RWPE1 (cell line): ENCODE measurements around the gene BLVRA.
"Not testable (repeated sequence)": the region's sequence is repeated elsewhere in the genome, so short reads cannot be mapped to it uniquely, and the experiment has no call there.

Experiments
- CTCF ChIA-PET: fragments of 350-600 bp; sonication (Branson Sonifier 250); formaldehyde crosslinking; extraction: SDS; loops from one replicate; lab custom pipeline; 2021; lab: Yijun Ruan, JAX
- POLR2A ChIA-PET: fragments of 400-600 bp; formaldehyde crosslinking; extraction: SDS; loops from one replicate; lab custom pipeline; 2020; ENCODE audit warnings: antibody characterized with exemption; ENCODE audit not compliant: low non-redundant PET; lab: Yijun Ruan, JAX
- DNase-seq: peaks from one replicate; pipeline ENCODE4 v3.0.0; 2012; ENCODE audit warnings: low spot score
- H3K27ac ChIP-seq: fragments of 450-650 bp; 2 replicates; pipeline ENCODE4 v1.5.1; 2017
- CTCF ChIP-seq: fragments of 450-650 bp; conservative IDR thresholded peaks from 2 replicates; pipeline ENCODE4 v1.5.1; 2017; ENCODE audit warnings: low read depth, mild to moderate bottlenecking

Gene BLVRA

GRCh38 chr7:43726466-43726865, 32.0 kb upstream of the BLVRA start:
- DNase-seq = no peak
- no peak overlapping the region for H3K27ac ChIP-seq
- ChIA-PET POLR2A (no interaction called here), CTCF (no interaction called here)
- no peak for TF ChIP-seq CTCF

GRCh38 chr7:43727003-43727402, 31.5 kb upstream of the BLVRA start:
- no peak for DNase-seq
- no peak for TF ChIP-seq CTCF
- no peak overlapping the region for H3K27ac ChIP-seq
- CTCF ChIA-PET = no interaction called here
- POLR2A ChIA-PET = no interaction called here

GRCh38 chr7:43727494-43727893, 31.0 kb upstream of the BLVRA start:
- DNase-seq = no peak
- no peak for TF ChIP-seq CTCF
- CTCF ChIA-PET = no interaction called here
- POLR2A ChIA-PET = interaction anchor here (0.6 kb wide), 1 partner anchor 433 kb away, joined by 3 read pairs; no protein-coding TSS in a partner anchor
- H3K27ac ChIP-seq = no peak overlapping the region

- peak; percentile 86 for DNase-seq
- peak within 1 kb of the TSS; percentile 89 for H3K27ac ChIP-seq
- no peak for TF ChIP-seq CTCF
- CTCF ChIA-PET = interaction anchor here (0.6 to 3.1 kb wide), 4 partner anchors 147 to 816 kb away, joined by 3 to 11 read pairs (median 7); partner anchors contain the start of gene STK17A
- POLR2A ChIA-PET = interaction anchor here (0.6 to 0.7 kb wide), 3 partner anchors 26 to 140 kb away, joined by 3 to 8 read pairs (median 6); no protein-coding TSS in a partner anchor
Observed at GRCh38 chr7:43729214-43729923, 29.1 kb upstream of the BLVRA start, which contains the start of gene COA1. COA1 (minus strand) TSS chr7:43729523; CDS start chr7:43648614, 80,909 bp downstream.

- DNase-seq = no peak
- POLR2A ChIA-PET = no interaction called here
- H3K27ac ChIP-seq = peak overlapping the region; percentile 89
- CTCF ChIA-PET = interaction anchor here (0.6 to 3.1 kb wide), 2 partner anchors 147 to 789 kb away, joined by 3 to 11 read pairs; partner anchors contain the start of gene STK17A
- TF ChIP-seq CTCF = no peak
Observed at GRCh38 chr7:43729924-43730248, 28.6 kb upstream of the BLVRA start.

- POLR2A ChIA-PET, DNase-seq, H3K27ac ChIP-seq: not testable (repeated sequence)
- CTCF ChIA-PET = interaction anchor here (3.1 kb wide), 1 partner anchor 149 kb away, joined by 11 read pairs; the partner anchor contains the start of gene STK17A
Observed at GRCh38 chr7:43731494-43731893, 27.0 kb upstream of the BLVRA start.

- CTCF ChIA-PET = interaction anchor here (1.2 kb wide), 1 partner anchor 23 kb away, joined by 4 read pairs; the partner anchor contains the start of gene BLVRA
- POLR2A ChIA-PET, DNase-seq: not testable (repeated sequence)
Observed at GRCh38 chr7:43734575-43735332, 23.7 kb upstream of the BLVRA start.

More at GRCh38 chr7:43734575-43735332, 23.7 kb upstream of the BLVRA start:
- not testable (repeated sequence) for H3K27ac ChIP-seq
